ENCODE results near the gene CDV3. TPM values are rescaled to one million over a fixed set of nuclear protein-coding genes. Genes with fewer than 3 reads are reported as not detected.

The CDV3 gene
- total and polyA plus RNA-seq, 2 donors (not counting 1 experiment from before 2014, with no cell fraction given): 39.8 to 188 TPM

DNA sequence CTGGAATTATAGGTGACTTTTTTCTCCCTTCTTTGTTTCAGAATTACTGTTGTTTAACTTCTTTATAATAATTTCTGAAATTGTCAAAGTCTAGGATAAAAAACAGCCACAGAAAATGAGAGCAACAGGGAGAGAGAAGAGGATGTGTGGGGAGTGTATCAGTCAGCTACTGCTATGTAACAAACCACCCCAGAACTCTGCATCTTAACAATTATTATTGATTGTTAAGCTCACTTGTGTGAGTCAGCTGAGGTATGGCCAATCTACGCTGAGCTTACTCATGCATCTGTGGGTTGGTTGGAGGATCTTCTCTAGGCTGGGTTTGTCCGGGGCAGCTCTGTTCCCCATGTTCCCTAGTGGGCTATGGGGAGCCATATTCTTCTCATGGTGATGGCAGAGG lies 43.7 kb upstream of the CDV3 start:
- Mint-ChIP-seq H3K27me3 (no peaks in the 10 kb centered on the region), H3K4me3 (no peak overlapping the region), H3K4me1 (peaks cover 7% of the 10 kb centered on the region), H3K27ac (no peak overlapping the region), H3K9me3 (ENCODE audit: insufficient read depth) (peaks cover 2% of the 10 kb centered on the region)
- 95% methylated on average over 2 of the region's 2 CpGs for WGBS (ENCODE audit: insufficient coverage)
- H2AFZ ChIP-seq (ENCODE audit: insufficient read depth, low read depth, low read length, poor library complexity, severe bottlenecking): no peak overlapping the region
- ATAC-seq (ENCODE audit: low read depth): no peak
- no peak overlapping the region for H3K27ac ChIP-seq (ENCODE audit: low read length in 2 of 2)
- H3K79me2 ChIP-seq (ENCODE audit: control insufficient read depth, insufficient read depth, low read length): no peaks in the 10 kb centered on the region
- H3K4me2 ChIP-seq (replicated peaks; ENCODE audit: low read depth, low read length, poor library complexity, severe bottlenecking): no peak overlapping the region
- H4K20me1 ChIP-seq (ENCODE audit: control insufficient read depth, insufficient read depth, low read length, poor library complexity, severe bottlenecking): no peaks in the 10 kb centered on the region
- intact Hi-C loops (cut with micrococcal nuclease): no loop called here
- TF ChIP-seq EZH2 (IDR thresholded peaks at IDR 0.05; ENCODE audit: borderline replicate concordance, insufficient read depth, low read depth, low read length, poor library complexity, severe bottlenecking): no peak
- TF ChIP-seq CTCF (IDR thresholded peaks at IDR 0.05): no peak
- H3K4me1 ChIP-seq (ENCODE audit: control insufficient read depth in 2 of 2, insufficient read depth in 2 of 2, low read length in 2 of 2): peaks cover 0 to 3% of the 10 kb centered on the region in 2 donors
- H3K27me3 ChIP-seq (replicated peaks in 1 of 4; ENCODE audit: control extremely low read depth in 1 of 4, control insufficient read depth in 3 of 4, insufficient read depth in 4 of 4, low read length in 3 of 4): no peaks in the 10 kb centered on the region
- ChIA-PET CTCF (no interaction called here), POLR2A (interaction anchor here (0.7 kb wide), 1 partner anchor 43 kb away, joined by 4 read pairs; no protein-coding TSS in a partner anchor)
- DNase-seq: no peak
- no peak overlapping the region for H3K9ac ChIP-seq (ENCODE audit: low read length)
- no peaks in the 10 kb centered on the region for H3K36me3 ChIP-seq (replicated peaks in 1 of 2; ENCODE audit: control extremely low read depth in 1 of 2, control insufficient read depth in 1 of 2, extremely low read depth in 1 of 2, insufficient read depth in 2 of 2, low read length in 1 of 2)
- peaks cover 0 to 1% (median 0%) of the 10 kb centered on the region in 3 donors for H3K9me3 ChIP-seq (ENCODE audit: control extremely low read depth in 1 of 3, control insufficient read depth in 2 of 3, insufficient read depth in 1 of 3, low read length in 2 of 3)
- no peak overlapping the region for H3K4me3 ChIP-seq (ENCODE audit: control extremely low read depth in 1 of 5, extremely low read depth in 1 of 5, insufficient read depth in 1 of 5, low read depth in 2 of 5, low read length in 4 of 5)

DNA sequence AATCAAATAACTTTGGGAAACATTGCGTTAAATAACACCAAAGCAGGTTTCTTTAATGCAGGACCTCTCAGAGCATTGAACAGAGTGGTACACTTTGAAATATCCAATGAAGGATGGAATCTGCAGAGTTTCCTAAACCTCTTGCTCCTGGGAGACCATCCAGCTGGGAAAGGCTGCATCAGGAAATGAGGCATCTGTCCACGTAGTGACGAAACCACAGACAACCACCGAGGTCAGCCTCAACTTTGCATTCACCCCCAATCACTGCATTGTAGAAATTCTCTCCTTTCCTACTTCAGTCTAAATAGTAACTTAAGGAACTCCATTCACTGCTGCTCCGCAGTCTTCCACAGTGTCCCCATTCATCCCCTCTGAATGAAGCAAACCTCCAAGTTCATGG lies 41.5 kb upstream of the CDV3 start:
- peaks cover 0 to 1% (median 0%) of the 10 kb centered on the region in 3 donors for H3K9me3 ChIP-seq (ENCODE audit: control extremely low read depth in 1 of 3, control insufficient read depth in 2 of 3, insufficient read depth in 1 of 3, low read length in 2 of 3)
- WGBS (ENCODE audit: insufficient coverage): 83% methylated on average over 1 of the region's 5 CpGs
- no peak for ATAC-seq (ENCODE audit: low read depth)
- H3K27me3 Mint-ChIP-seq: no peaks in the 10 kb centered on the region
- peaks cover under 1% of the 10 kb centered on the region for H3K4me1 Mint-ChIP-seq
- no peak overlapping the region for H3K27ac ChIP-seq (ENCODE audit: low read length in 2 of 2)
- no peak for DNase-seq
- peaks cover 2% of the 10 kb centered on the region for H3K9me3 Mint-ChIP-seq (ENCODE audit: insufficient read depth)
- intact Hi-C loops (cut with micrococcal nuclease): no loop called here
- no peak overlapping the region for H3K4me3 ChIP-seq (ENCODE audit: control extremely low read depth in 1 of 5, extremely low read depth in 1 of 5, insufficient read depth in 1 of 5, low read depth in 2 of 5, low read length in 4 of 5)
- CTCF ChIA-PET: no interaction called here
- no peaks in the 10 kb centered on the region for H3K27me3 ChIP-seq (replicated peaks in 1 of 4; ENCODE audit: control extremely low read depth in 1 of 4, control insufficient read depth in 3 of 4, insufficient read depth in 4 of 4, low read length in 3 of 4)
- no peak overlapping the region for H2AFZ ChIP-seq (ENCODE audit: insufficient read depth, low read depth, low read length, poor library complexity, severe bottlenecking)
- H3K4me1 ChIP-seq (ENCODE audit: control insufficient read depth in 2 of 2, insufficient read depth in 2 of 2, low read length in 2 of 2): no peaks in the 10 kb centered on the region
- H3K4me3 Mint-ChIP-seq: no peak overlapping the region
- H3K27ac Mint-ChIP-seq: no peak overlapping the region
- no peaks in the 10 kb centered on the region for H3K79me2 ChIP-seq (ENCODE audit: control insufficient read depth, insufficient read depth, low read length)
- H3K9ac ChIP-seq (ENCODE audit: low read length): no peak overlapping the region
- TF ChIP-seq CTCF (IDR thresholded peaks at IDR 0.05) (no peak), EZH2 (IDR thresholded peaks at IDR 0.05; ENCODE audit: borderline replicate concordance, insufficient read depth, low read depth, low read length, poor library complexity, severe bottlenecking) (no peak)
- H3K4me2 ChIP-seq (replicated peaks; ENCODE audit: low read depth, low read length, poor library complexity, severe bottlenecking): no peak overlapping the region
- no peaks in the 10 kb centered on the region for H3K36me3 ChIP-seq (replicated peaks in 1 of 2; ENCODE audit: control extremely low read depth in 1 of 2, control insufficient read depth in 1 of 2, extremely low read depth in 1 of 2, insufficient read depth in 2 of 2, low read length in 1 of 2)
- H4K20me1 ChIP-seq (ENCODE audit: control insufficient read depth, insufficient read depth, low read length, poor library complexity, severe bottlenecking): no peaks in the 10 kb centered on the region
- POLR2A ChIA-PET: no interaction called here
